ENCODE measurements around the gene NFIX.
A peak's percentile ranks its signal among the peaks of the same experiment; 100 is the strongest.

The NFIX gene

GRCh38 chr19:12987190-12987589 lies 8.1 kb upstream of the NFIX start:
- FAIRE-seq (no peak), DNase-seq (ENCODE audit: insufficient read length, low spot score) (no peak)

- DNase-seq (ENCODE audit: insufficient read length, low spot score) (no peak), FAIRE-seq (no peak)
These were observed 7.5 kb upstream of the NFIX start for GRCh38 chr19:12987781-12988180.

- no peak for DNase-seq (ENCODE audit: insufficient read length, low spot score)
These were observed 4.8 kb upstream of the NFIX start for GRCh38 chr19:12990431-12990830.

GRCh38 chr19:12990853-12991252 lies 4.4 kb upstream of the NFIX start:
- no peak for DNase-seq (ENCODE audit: insufficient read length, low spot score)
- no peak for FAIRE-seq

More at GRCh38 chr19:12990431-12990830, 4.8 kb upstream of the NFIX start:
- no peak for FAIRE-seq

GRCh38 chr19:12991296-12991695 lies 4.0 kb upstream of the NFIX start:
- FAIRE-seq, result no peak

GRCh38 chr19:12992729-12993128 lies 2.5 kb upstream of the NFIX start:
- FAIRE-seq (no peak), DNase-seq (ENCODE audit: insufficient read length, low spot score) (no peak)

More at GRCh38 chr19:12991296-12991695, 4.0 kb upstream of the NFIX start:
- no peak for DNase-seq (ENCODE audit: insufficient read length, low spot score)

GRCh38 chr19:12993562-12993961 lies 1.7 kb upstream of the NFIX start:
- no peak for FAIRE-seq
- no peak for DNase-seq (ENCODE audit: insufficient read length, low spot score)

- FAIRE-seq, result no peak
- peak; percentile 84 for DNase-seq (ENCODE audit: insufficient read length, low spot score)
These were observed 526 bp downstream of the NFIX start for GRCh38 chr19:12995596-12996405.

GRCh38 chr19:12996406-12997094 lies 1.3 kb downstream of the NFIX start:
- DNase-seq (ENCODE audit: insufficient read length, low spot score) (no peak), FAIRE-seq (no peak)

- DNase-seq (ENCODE audit: insufficient read length, low spot score) (no peak), FAIRE-seq (no peak)
These were observed 2.1 kb downstream of the NFIX start for GRCh38 chr19:12997179-12997966.

GRCh38 chr19:12997967-12998940 lies 3.0 kb downstream of the NFIX start:
- no peak for FAIRE-seq
- no peak for DNase-seq (ENCODE audit: insufficient read length, low spot score)

- no peak for DNase-seq (ENCODE audit: insufficient read length, low spot score)
- FAIRE-seq, result no peak
These were observed 5.9 kb downstream of the NFIX start for GRCh38 chr19:13001166-13001501.

GRCh38 chr19:13001502-13002165 lies 6.4 kb downstream of the NFIX start:
- FAIRE-seq (no peak), DNase-seq (ENCODE audit: insufficient read length, low spot score) (no peak)

- no peak for FAIRE-seq
These were observed 7.1 kb downstream of the NFIX start for GRCh38 chr19:13002166-13002898.

GRCh38 chr19:13003081-13003480 lies 7.8 kb downstream of the NFIX start:
- DNase-seq (ENCODE audit: insufficient read length, low spot score), result no peak
- FAIRE-seq, result no peak

More at GRCh38 chr19:13002166-13002898, 7.1 kb downstream of the NFIX start:
- no peak for DNase-seq (ENCODE audit: insufficient read length, low spot score)

- FAIRE-seq (no peak), DNase-seq (ENCODE audit: insufficient read length, low spot score) (no peak)
These were observed 9.0 kb downstream of the NFIX start for GRCh38 chr19:13004273-13004672.

- no peak for DNase-seq (ENCODE audit: insufficient read length, low spot score)
- FAIRE-seq, result no peak
These were observed 10.0 kb downstream of the NFIX start for GRCh38 chr19:13005253-13005652.

GRCh38 chr19:13005861-13006370 lies 10.6 kb downstream of the NFIX start:
- FAIRE-seq, result no peak
- no peak for DNase-seq (ENCODE audit: insufficient read length, low spot score)

All from GM19239 (cell line).